Renal cortical epithelial cell (primary cell): Measurements from ENCODE around the gene DOCK3. TPM values are rescaled to one million over a fixed set of nuclear protein-coding genes. Genes with fewer than 3 reads are reported as not detected.
"Not testable (repeated sequence)": the region's sequence is repeated elsewhere in the genome, so short reads cannot be mapped to it uniquely, and the experiment has no call there.

Source experiments
- DNase-seq: peaks from one replicate; pipeline ENCODE4 v3.0.0-alpha.2; 2011; ENCODE audit warnings: low read depth
- total RNA-seq: library from RNA; depleted of rRNA; stranded (reverse); fragments of >200 nt; gene quantifications from 2 replicates; pipeline ENCODE4 v1.2.3, GENCODE V29; 2014

The DOCK3 gene
- total RNA-seq, 1 donor from 2014 or later = 0.35 TPM

DNA sequence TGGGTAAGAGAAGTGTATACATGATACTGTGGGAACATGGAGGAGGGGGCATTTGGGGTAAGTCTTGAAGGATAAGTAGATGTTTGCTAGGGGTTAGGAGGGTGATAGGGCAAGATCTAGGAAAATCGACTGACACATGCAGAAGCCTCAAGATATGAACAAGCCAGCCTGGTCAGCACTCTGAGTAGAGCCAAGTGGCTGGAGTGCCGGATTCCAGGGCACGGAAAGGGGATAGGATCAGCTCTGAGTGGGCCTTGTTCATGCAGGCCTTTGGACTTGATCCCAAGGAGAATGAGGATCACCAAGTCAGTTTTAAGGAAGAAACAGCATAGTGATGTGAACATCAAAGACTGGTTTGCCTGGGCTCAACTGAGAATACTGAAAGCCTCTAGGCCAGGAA lies 686.1 kb downstream of the DOCK3 start:
- no peak for DNase-seq

DNA sequence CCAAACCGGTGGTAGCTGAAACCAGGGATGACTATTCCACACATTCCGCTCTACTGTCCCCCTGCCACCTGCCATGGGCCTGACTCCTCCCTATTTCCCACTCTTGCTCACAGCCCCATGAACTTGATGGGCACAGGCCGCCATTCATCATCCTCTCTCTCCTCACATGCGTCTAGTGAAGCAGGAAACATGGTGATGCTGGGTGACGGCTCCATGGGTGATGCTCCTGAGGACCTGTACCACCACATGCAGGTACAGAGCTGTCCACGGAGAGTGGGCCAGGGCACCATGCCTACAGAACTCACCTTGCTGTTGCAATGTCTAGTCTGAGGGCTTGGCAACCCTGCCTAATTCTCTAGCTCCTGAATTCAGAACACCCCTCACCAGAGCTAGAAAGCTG lies 687.0 kb downstream of the DOCK3 start:
- no peak for DNase-seq

DNA sequence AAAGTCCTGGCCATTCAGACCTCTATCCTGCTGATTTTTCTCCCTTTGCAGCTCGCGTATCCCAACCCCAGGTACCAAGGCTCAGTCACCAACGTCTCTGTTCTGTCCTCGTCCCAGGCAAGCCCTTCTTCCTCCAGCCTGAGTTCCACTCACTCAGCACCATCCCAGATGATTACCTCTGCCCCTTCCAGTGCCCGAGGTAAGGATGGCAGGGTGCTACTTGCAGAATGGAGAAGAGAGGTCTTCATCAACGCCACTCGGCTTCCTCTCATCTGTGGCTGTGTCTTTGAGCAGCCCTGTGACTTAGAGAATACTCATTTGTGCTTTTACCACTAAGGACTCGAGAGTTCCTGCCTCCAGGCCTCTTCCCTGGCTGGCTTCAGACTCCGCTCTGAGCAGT lies 687.7 kb downstream of the DOCK3 start:
- no peak for DNase-seq

DNA sequence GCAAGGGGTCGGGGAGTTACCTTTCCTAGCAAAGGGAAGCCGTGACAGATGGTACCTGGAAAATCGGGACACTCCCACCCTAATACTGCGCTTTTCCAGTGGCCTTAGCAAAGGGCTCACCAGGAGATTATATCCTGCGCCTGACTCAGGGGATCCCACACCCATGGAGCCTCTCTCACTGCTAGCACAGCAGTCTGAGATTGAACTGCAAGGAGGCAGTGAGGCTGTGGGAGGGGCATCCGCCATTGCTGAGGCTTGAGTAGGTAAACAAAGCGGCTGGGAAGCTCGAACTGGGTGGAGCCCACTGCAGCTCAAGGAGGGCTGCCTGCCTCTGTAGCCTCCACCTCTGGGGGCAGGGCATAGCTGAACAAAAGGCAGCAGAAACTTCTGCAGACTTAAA lies 693.5 kb downstream of the DOCK3 start:
- not testable (repeated sequence) for DNase-seq

DNA sequence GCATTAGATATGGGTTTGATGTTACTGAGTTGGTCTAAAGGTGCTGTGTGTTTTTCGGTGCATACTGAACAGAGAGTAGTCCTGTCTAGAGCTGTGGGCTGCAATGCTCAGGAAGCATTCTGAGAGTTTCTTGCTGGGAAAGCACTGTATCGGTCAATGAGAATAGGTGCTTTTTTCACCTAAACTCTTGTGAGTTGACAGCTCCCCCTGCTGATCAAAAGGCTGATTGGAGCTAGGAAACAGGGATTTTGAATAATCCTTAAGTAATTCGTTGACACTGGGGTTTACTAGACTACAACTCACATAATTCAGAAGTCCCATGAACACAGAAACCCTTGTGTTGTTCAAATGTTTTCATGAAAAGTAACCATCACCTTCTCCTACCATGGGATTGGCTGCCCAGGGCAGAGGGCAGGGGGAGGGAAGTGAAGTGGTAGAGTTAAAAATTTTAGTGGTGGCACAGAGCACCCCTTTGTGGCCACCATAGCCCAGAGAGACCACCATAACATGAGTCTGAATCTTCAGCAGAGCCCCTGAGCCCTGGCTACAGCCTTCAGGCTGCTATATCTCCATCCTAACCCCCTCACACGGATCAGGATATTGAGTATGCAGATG lies 697.3 kb downstream of the DOCK3 start:
- peak; percentile 73 for DNase-seq

DNA sequence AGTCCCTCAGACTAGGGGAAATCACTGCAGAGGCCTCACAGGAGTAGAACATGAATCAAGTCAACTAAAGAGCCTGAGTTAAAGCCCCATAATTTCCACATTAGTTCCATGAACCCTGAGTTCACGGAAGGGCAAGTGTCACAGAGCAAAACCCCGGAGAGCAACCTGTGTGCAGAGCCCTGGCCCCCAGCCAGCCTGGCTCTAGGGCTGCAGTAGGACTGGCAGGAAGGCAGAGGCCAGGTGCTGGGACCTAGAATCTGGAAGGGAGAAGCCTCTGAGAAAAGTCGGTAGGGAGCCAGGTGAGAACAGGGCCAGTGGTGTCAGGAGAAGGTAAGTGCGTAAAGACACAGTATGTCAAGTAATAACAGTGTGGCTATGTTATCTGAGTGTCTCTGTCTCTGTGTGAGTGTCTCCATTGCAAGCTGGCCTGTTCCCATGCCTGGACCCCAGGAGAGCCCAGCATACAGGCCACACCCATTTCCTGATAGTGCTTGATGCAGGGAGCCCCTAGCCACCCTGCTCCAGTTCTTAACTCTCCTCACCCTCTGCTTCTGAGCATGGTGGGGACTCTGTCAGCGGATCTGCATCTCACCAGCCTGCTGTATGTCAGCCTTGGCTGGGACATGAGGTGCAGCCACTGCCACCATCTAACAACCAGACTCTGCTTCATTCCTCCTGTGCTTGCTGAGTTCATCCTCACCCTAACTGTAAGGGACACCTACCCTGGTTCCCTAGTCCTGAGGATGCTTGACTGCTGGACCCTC lies 699.1 kb downstream of the DOCK3 start:
- DNase-seq = no peak

DNA sequence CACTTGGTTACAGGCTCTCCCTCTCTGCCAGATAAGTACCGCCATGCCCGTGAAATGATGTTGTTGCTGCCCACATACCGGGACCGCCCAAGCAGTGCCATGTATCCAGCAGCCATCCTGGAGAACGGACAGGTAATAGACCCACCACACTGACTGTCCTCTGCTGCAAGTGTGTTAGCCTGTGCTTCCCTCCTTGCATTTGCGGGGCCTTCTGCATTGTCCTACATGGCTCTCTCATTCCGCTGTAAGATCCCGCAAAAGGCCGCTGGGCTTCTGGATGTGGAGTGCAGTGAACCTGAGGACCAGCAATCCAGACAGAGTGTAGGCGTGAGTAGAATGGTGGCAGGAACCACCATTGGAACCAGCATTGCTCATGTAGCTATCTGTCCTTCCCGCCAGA lies 699.7 kb downstream of the DOCK3 start:
- DNase-seq = no peak

DNA sequence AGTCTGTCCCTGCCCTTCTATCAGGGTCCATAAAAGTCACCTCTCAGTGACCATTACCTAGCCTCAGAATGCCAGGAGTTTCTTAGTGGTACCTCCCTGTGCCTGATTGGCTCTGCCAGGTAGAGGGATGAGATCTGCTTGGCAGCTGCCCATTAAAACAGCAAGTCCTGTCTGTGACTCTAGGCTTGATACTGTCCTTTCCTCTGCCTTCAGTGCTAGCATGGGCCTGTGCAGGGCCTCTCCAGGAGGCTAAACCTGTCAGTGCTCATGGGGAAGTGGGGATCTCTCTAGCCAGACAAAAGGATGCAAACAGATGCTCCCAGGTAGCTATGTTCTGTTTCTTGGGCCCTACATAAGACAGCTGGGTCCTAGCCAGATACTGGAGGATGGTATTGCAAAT lies 700.4 kb downstream of the DOCK3 start:
- no peak for DNase-seq

DNA sequence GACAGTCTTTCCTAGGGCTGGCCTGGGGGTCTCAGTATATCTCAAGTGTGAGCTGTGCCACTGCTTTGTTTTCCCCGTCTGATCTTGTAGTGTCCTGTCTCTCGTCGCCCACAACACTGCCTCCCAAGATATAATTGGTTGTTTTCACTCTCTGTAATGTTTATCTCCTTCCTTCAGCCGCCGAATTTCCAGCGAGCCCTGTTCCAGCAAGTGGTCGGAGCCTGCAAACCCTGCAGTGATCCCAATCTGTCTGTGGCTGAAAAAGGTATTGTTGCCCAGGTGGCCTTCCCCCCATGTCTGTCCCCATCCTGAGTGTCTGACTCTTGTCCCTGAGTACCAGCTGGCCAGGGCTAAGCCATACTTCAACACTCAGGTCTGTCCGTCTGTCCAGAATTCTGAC lies 700.8 kb downstream of the DOCK3 start:
- DNase-seq = no peak

DNA sequence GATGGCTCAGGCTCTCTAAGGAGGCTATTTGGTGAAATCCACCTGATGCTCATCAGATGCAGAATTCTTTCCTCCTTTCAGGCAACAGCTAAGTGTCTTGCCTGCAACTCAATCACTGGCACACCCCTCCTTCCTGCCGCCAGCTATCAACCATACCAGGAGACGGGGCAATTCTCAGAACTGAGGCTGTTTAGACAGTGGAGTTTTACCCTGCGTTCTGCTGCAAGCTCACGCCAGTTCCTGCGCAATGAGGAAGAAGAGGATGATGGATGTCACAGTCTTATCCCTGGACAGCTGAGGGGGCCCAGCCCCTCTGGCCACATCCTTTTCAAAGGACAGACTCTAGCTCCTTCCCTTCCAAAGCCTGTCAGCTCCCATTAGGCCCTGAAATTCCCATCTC lies 703.3 kb downstream of the DOCK3 start:
- no peak for DNase-seq

DNA sequence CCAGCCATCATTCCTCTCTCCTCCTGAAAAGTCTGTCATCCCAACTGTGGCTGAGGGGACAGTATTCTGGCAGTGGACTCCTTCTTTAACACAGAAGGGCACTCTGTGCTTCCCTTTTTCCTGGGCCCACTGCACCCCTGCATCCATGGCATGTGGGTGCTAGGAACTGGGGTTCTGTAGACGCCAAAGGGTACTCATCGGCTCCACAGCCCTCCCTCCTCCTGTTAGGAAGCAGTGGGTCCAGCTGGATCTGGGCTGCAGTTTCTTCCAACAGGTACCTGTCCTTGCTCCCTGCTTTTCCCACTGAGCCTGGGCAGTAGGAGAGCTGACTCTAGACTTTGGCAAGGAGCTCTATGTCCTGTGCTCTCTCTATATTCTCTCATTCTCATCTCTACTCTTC lies 704.0 kb downstream of the DOCK3 start:
- no peak for DNase-seq

DNA sequence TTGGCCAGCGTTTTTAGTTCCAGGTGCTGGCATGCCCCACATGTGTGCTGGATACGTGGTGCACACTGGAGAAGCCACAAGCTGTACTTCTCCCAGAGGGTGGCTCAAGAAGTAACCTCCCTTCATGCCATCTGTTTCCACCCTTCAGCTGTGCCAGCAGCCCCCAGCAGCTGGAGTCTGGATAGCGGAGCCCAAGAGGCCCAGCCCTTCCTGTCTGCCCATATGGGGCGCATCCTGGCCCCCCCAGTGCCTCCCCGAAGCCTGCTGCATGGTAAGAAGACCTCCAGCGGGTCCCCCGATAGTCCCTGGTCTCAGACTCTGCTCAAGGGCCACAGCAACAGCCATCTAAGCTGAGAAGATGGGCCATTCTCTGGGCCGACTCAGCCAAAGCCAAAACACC lies 704.6 kb downstream of the DOCK3 start:
- no peak for DNase-seq

DNA sequence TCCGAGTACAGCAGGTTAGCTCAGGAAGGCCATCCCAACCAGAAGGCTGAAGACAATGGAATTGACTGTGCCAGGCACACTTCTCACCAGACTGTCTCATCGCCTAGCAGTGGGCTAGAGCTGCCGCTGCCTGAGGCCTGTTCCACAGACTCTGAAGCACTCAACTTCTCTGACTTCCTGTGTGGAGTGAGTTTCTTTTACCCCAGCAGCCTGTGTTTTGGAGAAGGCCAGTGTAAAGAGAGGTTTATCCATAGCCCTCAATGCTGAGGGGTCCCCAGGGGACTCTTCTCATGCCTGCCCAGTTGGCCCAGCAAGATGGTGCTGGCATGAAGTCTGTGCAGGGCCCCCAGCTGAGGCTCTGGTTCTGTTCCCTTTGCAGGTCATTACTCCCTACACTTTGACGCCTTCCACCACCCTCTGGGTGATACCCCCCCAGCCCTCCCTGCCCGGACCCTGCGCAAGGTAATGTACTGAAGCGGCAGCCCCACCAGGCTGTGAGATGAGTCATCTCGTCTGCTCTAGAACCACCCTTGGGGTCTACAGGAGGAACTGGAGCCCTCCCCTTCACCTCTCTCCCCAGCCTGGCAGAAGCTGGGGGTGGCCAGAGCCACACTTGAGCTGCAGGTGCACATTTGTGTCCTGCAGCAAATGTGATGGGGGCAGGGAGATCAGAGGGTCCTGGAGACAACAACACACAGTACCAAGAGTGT lies 705.2 kb downstream of the DOCK3 start:
- DNase-seq = no peak

DNA sequence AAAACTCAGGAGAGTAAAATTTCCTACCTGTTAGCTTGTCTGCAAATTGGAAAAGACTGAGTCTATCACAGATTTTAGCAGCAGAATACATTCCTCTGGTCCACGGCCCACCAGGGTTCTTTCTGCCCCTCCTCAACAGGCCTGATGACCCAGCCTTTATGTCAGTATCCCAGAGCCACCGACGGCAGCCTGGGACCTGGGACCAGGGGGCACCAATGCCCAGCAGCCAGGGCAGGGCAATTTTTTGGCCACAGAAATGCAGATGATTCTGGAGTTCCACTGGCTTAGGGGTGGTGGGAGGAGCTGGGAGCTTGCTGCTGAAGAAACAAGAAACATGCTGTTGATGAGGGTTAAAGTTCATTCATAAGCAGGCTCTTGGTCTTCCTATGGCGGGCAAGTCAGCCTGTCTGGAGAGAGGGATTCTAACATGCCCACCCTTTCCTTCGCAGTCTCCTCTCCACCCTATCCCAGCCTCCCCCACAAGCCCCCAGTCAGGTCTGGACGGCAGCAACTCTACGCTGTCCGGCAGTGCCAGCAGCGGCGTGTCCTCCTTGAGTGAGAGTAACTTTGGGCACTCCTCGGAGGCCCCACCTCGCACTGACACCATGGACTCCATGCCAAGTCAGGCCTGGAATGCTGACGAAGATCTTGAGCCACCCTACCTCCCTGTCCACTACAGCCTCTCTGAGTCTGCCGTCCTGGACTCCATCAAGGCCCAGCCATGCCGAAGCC lies 706.0 kb downstream of the DOCK3 start:
- no peak for DNase-seq

DNA sequence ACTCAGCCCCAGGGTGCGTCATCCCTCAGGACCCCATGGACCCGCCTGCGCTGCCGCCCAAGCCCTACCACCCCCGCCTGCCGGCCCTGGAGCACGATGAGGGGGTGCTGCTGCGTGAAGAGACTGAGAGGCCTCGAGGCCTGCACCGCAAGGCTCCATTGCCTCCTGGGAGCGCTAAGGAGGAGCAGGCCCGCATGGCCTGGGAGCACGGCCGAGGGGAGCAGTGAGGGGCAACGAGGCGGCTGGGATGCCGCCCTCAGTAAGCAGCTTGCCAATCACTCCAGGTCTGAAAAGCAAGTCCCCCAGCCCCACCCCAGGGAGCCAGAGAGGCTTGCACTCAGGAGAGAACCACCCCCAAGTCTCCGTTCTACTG lies 706.6 kb downstream of the DOCK3 start:
- DNase-seq = no peak

DNA sequence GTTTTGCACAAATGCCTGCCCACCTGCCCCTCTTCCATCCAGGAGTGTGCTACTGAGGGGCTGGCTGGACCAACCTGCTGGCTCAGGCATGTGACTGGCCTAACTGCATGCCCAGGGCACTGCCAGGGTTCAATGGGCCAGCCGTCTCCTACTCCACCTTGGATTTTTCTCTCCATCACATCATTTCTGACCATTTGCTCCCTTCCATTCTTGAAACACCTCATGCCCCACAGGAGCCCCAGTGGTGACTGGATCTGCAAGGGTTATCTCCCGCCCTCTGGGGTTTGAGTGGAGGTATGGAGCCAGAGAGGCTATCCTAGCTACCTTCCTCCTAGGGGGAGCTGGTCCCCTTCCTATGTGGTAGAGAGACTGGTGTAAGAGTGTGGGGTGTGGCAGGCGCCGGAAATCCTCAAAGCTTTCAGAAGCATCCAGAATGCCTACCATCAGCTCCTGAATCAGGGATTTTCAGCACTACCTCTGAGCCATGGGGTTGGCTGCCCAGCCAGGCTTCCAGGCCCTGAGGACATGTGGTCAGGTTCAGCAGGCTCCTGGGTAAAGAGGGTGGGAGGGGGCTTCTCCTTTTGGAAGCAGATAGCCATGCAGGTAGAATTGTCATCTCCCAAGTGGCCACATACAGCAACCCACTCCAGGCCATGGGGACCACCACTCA lies 707.5 kb downstream of the DOCK3 start:
- DNase-seq = no peak

DNA sequence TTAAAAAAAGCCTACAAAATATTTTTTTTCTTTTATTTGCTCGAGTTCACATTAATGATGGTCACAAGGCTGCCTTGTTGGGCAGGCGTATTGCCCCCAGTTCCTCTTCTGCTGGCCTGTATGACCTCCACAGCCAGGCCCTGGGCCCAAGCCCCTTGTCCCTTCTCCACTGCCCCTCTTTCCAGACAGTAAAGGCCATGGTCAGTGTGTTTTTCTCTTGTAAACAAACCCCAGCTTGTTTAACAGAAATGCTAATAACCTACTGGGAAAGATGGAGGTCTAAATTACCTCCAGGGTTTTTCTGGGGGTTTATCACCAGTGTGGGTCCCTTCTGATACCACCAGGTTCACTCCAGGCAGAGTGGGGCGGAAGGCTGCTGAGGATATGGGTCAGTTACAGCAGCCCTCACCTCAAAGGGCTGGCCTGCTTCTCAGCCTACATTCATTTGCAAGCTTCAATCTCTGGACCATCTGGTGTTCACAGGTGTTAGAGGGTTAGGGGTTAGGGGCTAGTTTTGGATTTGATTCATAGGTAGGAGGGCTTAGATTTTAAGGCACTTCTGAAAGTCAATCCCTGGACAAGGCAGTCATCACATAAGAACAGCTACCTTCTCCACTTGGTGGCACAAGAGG lies 708.3 kb downstream of the DOCK3 start:
- no peak for DNase-seq

DNA sequence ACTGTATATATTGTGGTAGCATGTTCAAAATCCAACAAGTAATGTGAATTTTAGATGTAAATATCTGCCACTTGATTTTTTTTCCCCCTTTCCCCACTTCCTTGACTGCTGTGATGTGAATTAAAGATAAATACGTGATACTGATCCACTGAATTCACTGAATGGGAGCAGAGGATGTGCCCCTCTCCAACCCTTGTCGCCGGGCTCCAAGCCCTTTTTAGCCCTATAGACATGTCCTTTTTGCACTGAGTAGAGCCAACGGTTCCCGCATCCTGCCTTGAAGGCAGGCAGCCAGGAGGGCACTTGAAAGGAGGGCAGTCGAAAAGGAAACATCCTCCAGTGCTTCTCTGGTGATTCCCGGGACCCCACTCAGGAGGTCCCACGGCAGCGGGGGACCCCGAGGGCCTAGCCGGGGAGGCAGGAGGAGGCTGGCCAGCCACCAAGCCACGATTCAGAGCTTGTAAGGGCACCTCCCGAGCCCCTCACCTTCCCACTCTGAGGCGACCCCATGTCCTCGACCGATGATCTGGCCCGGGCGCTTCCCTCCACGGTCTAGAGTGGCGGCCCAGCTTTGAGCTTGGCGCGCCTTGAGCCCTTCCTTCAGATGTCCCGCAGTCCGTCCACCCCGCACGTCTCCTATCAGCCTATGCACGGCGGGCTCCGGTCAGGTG lies 709.5 kb downstream of the DOCK3 start:
- no peak for DNase-seq

DNA sequence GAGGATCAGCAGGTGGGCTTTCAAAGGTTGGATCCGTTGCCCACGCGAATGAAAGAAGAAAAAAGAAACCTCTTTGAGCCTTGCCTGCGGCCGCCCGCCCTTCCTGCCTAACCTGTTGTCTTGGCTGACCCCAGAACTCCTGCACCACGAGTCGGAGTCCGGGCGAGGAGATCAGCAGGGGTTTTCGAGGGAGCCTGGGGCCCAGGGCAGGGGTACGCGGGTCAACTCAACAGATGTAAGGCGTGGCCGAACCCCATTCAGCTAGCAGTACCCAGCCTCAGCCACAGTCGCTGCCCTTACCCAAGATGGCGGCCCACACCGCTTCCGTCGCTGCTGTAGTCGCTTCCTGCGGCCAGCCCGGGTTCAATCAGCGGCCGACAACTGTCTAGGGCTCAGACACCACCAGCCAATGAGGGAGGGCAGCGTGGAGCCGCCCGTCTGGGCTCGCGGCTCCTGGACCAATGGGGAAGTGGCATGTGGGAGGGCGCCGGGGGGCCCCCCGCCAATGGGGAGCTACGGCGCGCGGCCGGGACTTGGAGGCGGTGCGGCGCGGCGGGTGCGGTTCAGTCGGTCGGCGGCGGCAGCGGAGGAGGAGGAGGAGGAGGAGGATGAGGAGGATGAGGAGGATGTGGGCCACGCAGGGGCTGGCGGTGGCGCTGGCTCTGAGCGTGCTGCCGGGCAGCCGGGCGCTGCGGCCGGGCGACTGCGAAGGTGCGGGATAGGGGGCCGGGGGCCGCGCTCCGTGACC lies 710.2 kb downstream of the DOCK3 start, which contains the start of gene MANF:
MANF (plus strand) TSS at position 566 of the 748 bp plus-strand sequence; CDS start at position 618, 52 bp downstream.
- DNase-seq = peak; percentile 93

DNA sequence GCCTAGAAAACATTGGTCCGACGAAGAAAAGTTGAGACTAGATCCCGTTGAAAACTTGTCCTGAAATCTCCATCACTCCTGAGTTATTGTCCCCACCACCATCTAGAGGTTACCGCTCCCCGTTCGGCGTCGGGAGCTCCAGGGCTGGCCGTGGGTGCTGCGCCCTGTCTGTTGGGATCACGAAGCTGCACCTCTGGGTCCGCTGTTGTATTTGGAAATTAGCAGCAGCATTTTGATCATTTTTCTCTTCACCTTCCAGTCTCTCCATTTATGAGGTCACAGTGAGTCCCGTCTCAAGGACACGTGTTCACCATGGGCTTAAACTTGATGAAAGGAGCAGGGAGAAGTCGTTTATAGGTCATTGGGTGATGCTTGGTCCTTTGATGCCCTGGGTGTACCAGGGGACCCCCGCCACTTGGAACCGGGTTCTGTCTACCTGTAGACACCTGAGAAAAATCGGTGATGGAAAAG lies 710.9 kb downstream of the DOCK3 start:
- peak; percentile 22 for DNase-seq
